ENCODE data around the gene SBSN.

DNA sequence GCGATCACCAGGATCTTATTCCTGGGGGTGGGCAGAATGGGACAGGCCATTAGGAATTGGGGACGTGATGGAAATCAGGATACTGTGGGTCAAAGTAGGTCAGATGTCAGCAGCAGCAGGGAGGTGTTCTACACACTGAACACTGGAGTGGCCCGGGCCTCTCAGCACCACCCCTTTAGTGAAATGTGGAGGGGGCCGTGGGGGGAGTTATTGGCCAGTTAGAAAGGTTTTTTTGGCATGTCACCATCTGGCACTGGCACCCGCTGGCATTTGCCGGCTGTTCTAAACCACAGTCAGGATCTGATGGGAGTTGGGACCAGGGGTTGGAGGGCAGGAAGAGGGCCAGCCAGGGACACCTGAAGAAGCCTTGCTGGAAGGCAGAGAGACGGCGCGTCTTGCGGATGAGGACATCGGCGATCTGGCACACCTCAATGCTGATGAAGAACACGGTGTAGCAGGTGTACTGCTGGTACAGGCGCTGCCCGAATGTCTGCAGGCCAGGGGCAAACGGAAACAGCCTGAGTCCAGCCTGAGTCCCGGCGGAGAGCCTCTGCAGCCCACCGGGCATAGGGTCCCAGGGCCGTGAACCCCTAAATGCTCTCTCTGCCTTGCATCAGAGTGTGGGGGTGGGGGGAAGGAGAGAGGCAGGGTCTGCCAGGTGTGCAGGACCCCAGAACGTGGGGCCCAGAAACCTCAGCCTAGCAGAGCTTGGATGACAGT is 23.1 kb upstream of the SBSN start:
- TF ChIP-seq YY1 (IDR thresholded peaks at IDR 0.05) (no peak), EGR1 (IDR thresholded peaks at IDR 0.05; ENCODE audit: low read depth in 2 of 2) (no peak), TAF1 (conservative IDR thresholded peaks at IDR 0.05) (no peak), RAD21 (IDR thresholded peaks at IDR 0.05) (no peak), FOXA1 (IDR thresholded peaks at IDR 0.05) (no peak), GABPA (IDR thresholded peaks at IDR 0.05 in 1 of 2, conservative IDR thresholded peaks at IDR 0.05 in 1 of 2) (no peak)
- TF ChIP-seq, protein P1, sequence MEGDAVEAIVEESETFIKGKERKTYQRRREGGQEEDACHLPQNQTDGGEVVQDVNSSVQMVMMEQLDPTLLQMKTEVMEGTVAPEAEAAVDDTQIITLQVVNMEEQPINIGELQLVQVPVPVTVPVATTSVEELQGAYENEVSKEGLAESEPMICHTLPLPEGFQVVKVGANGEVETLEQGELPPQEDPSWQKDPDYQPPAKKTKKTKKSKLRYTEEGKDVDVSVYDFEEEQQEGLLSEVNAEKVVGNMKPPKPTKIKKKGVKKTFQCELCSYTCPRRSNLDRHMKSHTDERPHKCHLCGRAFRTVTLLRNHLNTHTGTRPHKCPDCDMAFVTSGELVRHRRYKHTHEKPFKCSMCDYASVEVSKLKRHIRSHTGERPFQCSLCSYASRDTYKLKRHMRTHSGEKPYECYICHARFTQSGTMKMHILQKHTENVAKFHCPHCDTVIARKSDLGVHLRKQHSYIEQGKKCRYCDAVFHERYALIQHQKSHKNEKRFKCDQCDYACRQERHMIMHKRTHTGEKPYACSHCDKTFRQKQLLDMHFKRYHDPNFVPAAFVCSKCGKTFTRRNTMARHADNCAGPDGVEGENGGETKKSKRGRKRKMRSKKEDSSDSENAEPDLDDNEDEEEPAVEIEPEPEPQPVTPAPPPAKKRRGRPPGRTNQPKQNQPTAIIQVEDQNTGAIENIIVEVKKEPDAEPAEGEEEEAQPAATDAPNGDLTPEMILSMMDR (IDR thresholded peaks at IDR 0.05; ENCODE audit: low read depth, low read length, missing input control) = no peak
- TF ChIP-seq, protein P2, sequence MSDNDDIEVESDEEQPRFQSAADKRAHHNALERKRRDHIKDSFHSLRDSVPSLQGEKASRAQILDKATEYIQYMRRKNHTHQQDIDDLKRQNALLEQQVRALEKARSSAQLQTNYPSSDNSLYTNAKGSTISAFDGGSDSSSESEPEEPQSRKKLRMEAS (IDR thresholded peaks at IDR 0.05) = no peak
- TF ChIP-seq, protein P3, sequence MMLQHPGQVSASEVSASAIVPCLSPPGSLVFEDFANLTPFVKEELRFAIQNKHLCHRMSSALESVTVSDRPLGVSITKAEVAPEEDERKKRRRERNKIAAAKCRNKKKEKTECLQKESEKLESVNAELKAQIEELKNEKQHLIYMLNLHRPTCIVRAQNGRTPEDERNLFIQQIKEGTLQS (IDR thresholded peaks at IDR 0.05) = no peak
